HepG2 (cell line): ENCODE measurements around the gene OR51E2. TPM values are rescaled to one million over a fixed set of nuclear protein-coding genes. Genes with fewer than 3 reads are reported as not detected.

ENCODE experiments used
- ATAC-seq: fragments of 200-7000 bp; cut with Tn5 transposase; 3 replicates; pipeline ENCODE4 v1.9.1; 2020; ENCODE audit warnings: mild to moderate bottlenecking, moderate library complexity
- Bru-seq: library from RNA; stranded (reverse); fragments of 400-500 nt; gene quantifications from one replicate; lab custom pipeline; 2021; lab: Mats Ljungman, UMichigan
- BruChase-seq, 2 experiments: library from RNA; stranded (reverse); fragments of 400-500 nt; gene quantifications; one replicate each; lab custom pipeline; 2021; lab: Mats Ljungman, UMichigan
- BruUV-seq: library from RNA; stranded (reverse); fragments of 400-500 nt; replicated peaks from 2 replicates; lab custom pipeline; 2021; lab: Mats Ljungman, UMichigan
- CTCF ChIA-PET: fragments of 300-600 bp; formaldehyde crosslinking; extraction: SDS; loops from one replicate; lab custom pipeline; 2021; ENCODE audit warnings: low total read pairs, inconsistent platforms, low intra/inter-chr PET ratio; lab: Yijun Ruan, JAX
- POLR2A ChIA-PET: fragments of 350-600 bp; sonication (Branson Sonifier 250); formaldehyde crosslinking; loops from one replicate; lab custom pipeline; 2020; ENCODE audit warnings: antibody characterized with exemption, inconsistent platforms; lab: Yijun Ruan, JAX
- DNase-seq: peaks from one replicate; pipeline ENCODE4 v3.0.0-alpha.2; 2015; ENCODE audit warnings: low spot score
- FAIRE-seq: peaks from 3 replicates; lab custom pipeline; 2011; peaks lifted over from hg19 to GRCh38; lab: Jason Lieb, UNC
- H2AFZ ChIP-seq: one replicate; pipeline ENCODE4 v1.6.1; 2011; ENCODE audit warnings: low read length, inconsistent platforms
- H3K27ac ChIP-seq: fragments of 300-600 bp; 3 replicates; pipeline ENCODE4 v1.8.0; 2011; ENCODE audit warnings: mixed run types, mild to moderate bottlenecking, mixed read lengths, low read length, inconsistent platforms; ENCODE audit not compliant: insufficient read depth; ENCODE audit errors: extremely low read length
- H3K27me3 ChIP-seq, 2 experiments: fragments of 200-600 bp in 1 of 2; 2 replicates in 1 of 2; 3 replicates in 1 of 2; pipeline versions ENCODE4 v1.6.0 to v1.8.0; 2011; ENCODE audit warnings: low read length in 2 of 2, mild to moderate bottlenecking in 2 of 2, moderate library complexity in 2 of 2, inconsistent platforms in 1 of 2; ENCODE audit not compliant: insufficient read depth in 2 of 2, control insufficient read depth in 1 of 2
- H3K36me3 ChIP-seq, 2 experiments: fragments of 200-600 bp in 1 of 2; replicated peaks in 1 of 2; 2 replicates in 1 of 2; 3 replicates in 1 of 2; pipeline versions ENCODE4 v1.5.1 to v1.8.0; 2011; ENCODE audit warnings: low read length in 2 of 2, inconsistent platforms in 1 of 2; ENCODE audit not compliant: insufficient read depth in 2 of 2, control insufficient read depth in 1 of 2
- H3K4me1 ChIP-seq: 2 replicates; pipeline ENCODE4 v1.5.1; 2012; ENCODE audit warnings: low read length, inconsistent platforms; ENCODE audit not compliant: insufficient read depth
- H3K4me2 ChIP-seq: 2 replicates; pipeline ENCODE4 v1.6.0; 2011; ENCODE audit warnings: low read depth, low read length, inconsistent platforms
- H3K4me3 ChIP-seq, 3 experiments: fragments of 200-600 bp in 1 of 3; sonication (generic), shearing (Covaris generic) in 1 of 3; replicated peaks in 1 of 3; 2 replicates each; pipeline ENCODE4 v1.5.1; 2011 to 2016; ENCODE audit warnings: low read length in 3 of 3, inconsistent platforms in 2 of 3, low read depth in 2 of 3, mild to moderate bottlenecking in 2 of 3, control low read depth in 1 of 3, mixed read lengths in 1 of 3; ENCODE audit not compliant: insufficient read depth in 1 of 3
- H3K79me2 ChIP-seq: one replicate; pipeline ENCODE4 v1.6.1; 2011; ENCODE audit warnings: low read length, inconsistent platforms; ENCODE audit not compliant: insufficient read depth
- H3K9ac ChIP-seq: 2 replicates; pipeline ENCODE4 v1.6.0; 2011; ENCODE audit warnings: mild to moderate bottlenecking, low read depth, low read length, inconsistent platforms; ENCODE audit not compliant: insufficient read depth
- H3K9me3 ChIP-seq: 2 replicates; pipeline ENCODE4 v1.5.1; 2012; ENCODE audit warnings: mild to moderate bottlenecking, low read length
- H4K20me1 ChIP-seq: 2 replicates; pipeline ENCODE4 v1.6.0; 2011; ENCODE audit warnings: inconsistent platforms, mild to moderate bottlenecking, low read length, moderate library complexity; ENCODE audit not compliant: insufficient read depth
- EHMT2 ChIP-seq: fragments of 200-600 bp; sonication (generic); IDR thresholded peaks from 2 replicates; pipeline ENCODE4 v1.7.0; 2017; ENCODE audit warnings: antibody characterized with exemption, low read depth, low read length, borderline replicate concordance
- HNRNPUL1 ChIP-seq: fragments of 200-400 bp; formaldehyde crosslinking; IDR thresholded peaks from 2 replicates; pipeline ENCODE4 v1.6.1; 2017; ENCODE audit warnings: low read depth, mild to moderate bottlenecking, low read length, moderate library complexity
- KAT2B ChIP-seq: fragments of 150-350 bp; IDR thresholded peaks from 2 replicates; pipeline ENCODE4 v1.6.1; 2014; ENCODE audit warnings: low read depth, low read length, borderline replicate concordance
- SATB2 ChIP-seq: sonication (generic); formaldehyde crosslinking; IDR thresholded peaks from 2 replicates; pipeline ENCODE4 v1.5.0; 2020; ENCODE audit warnings: missing genetic modification reagents
- SMAD1 ChIP-seq: sonication (generic); formaldehyde crosslinking; IDR thresholded peaks from 2 replicates; pipeline ENCODE4 v1.4.0; 2020; ENCODE audit warnings: missing genetic modification reagents, low read depth, mild to moderate bottlenecking, borderline replicate concordance
- ZBTB21 ChIP-seq: sonication (generic); formaldehyde crosslinking; IDR thresholded peaks from 2 replicates; pipeline ENCODE4 v1.4.0; 2020; ENCODE audit warnings: missing genetic modification reagents
- ZNF160 ChIP-seq: sonication (generic); formaldehyde crosslinking; IDR thresholded peaks from 2 replicates; pipeline ENCODE4 v1.8.0; 2022; ENCODE audit warnings: mild to moderate bottlenecking, inconsistent platforms, missing genetic modification reagents
- ZNF256 ChIP-seq: sonication (generic); formaldehyde crosslinking; conservative IDR thresholded peaks from 2 replicates; pipeline ENCODE4 v1.4.0; 2020; ENCODE audit warnings: missing genetic modification reagents
- ZNF562 ChIP-seq: sonication (generic); formaldehyde crosslinking; IDR thresholded peaks from 2 replicates; pipeline ENCODE4 v1.8.0; 2022; ENCODE audit warnings: missing genetic modification reagents, borderline replicate concordance
- WGBS: methylation state at CpG from one replicate; pipeline ENCODE4 v1.1.6; 2017; ENCODE audit warnings: low lambda C conversion rate; 5-methylcytosine and 5-hydroxymethylcytosine counted together
- in situ Hi-C: cut with HindIII; loops from 2 replicates; pipeline ENCODE4 v1.10.0; 2017; ENCODE audit warnings: low pct_unique_long_range_greater_than_20kb; ENCODE audit not compliant: extremely low pct_ligation_motif_present
- intact Hi-C: fragments of 100-400 bp; cut with micrococcal nuclease; formaldehyde crosslinking; loops from one replicate; pipeline ENCODE4 v1.10.0; 2022; ENCODE audit not compliant: unreplicated experiment
- long read RNA-seq, 2 experiments: library from RNA in 1 of 2; library from polyadenylated mRNA in 1 of 2; stranded (forward) in 1 of 2; unstranded in 1 of 2; transcript quantifications; one replicate each; pipeline ENCODE4 v2.0.0, GENCODE V29; 2019 to 2022
- polyA minus RNA-seq, 3 experiments: library from RNA; depleted of rRNA, polyadenylated mRNA; stranded (reverse); fragments of >200 nt; gene quantifications; 2 replicates each; pipeline ENCODE4 v1.2.3, GENCODE V29; 2011; ENCODE audit warnings: low replicate concordance in 1 of 3
- polyA plus RNA-seq, 8 experiments: library from polyadenylated mRNA; depleted of rRNA in 3 of 8; stranded (reverse) in 7 of 8; unstranded in 1 of 8; fragments of >200 nt; fragmentation: Illumina TruSeq in 4 of 8; extraction: Trizol in 4 of 8; gene quantifications; 2 replicates each; pipeline versions ENCODE4 v1.2.1 to v1.2.3, GENCODE V29; 2011 to 2016; ENCODE audit warnings: low read depth in 4 of 8, missing spikeins in 1 of 8, mixed read lengths in 1 of 8; ENCODE audit not compliant: insufficient read depth in 1 of 8
- total RNA-seq, 5 experiments: library from RNA; depleted of rRNA; stranded (reverse); fragments of >200 nt; fragmentation: Illumina TruSeq; extraction: Trizol; gene quantifications; 2 replicates each; pipeline ENCODE4 v1.2.3, GENCODE V29; 2016; ENCODE audit warnings: low read depth in 1 of 5

The OR51E2 gene
- not detected in 2 replicates for total RNA-seq (2016; rRNA removed; fragmentation: Illumina TruSeq; extraction: Trizol)
- not detected in 2 replicates for total RNA-seq (2016; cell fraction: cytosol; rRNA removed; fragmentation: Illumina TruSeq; extraction: Trizol; ENCODE audit: low read depth)
- total RNA-seq (2016; cell fraction: insoluble cytoplasmic fraction; rRNA removed; fragmentation: Illumina TruSeq; extraction: Trizol): not detected in 2 replicates
- not detected in 2 replicates for total RNA-seq (2016; cell fraction: membrane; rRNA removed; fragmentation: Illumina TruSeq; extraction: Trizol)
- total RNA-seq (2016; cell fraction: nucleus; rRNA removed; fragmentation: Illumina TruSeq; extraction: Trizol): not detected in 2 replicates
- polyA plus RNA-seq (2011; rRNA removed): not detected in 2 replicates
- not detected in 2 replicates for polyA plus RNA-seq (2011; cell fraction: cytosol; rRNA removed)
- not detected in 2 replicates for polyA plus RNA-seq (2011; cell fraction: nucleus; rRNA removed)
- not detected in 2 replicates for polyA plus RNA-seq (2012)
- not detected in 2 replicates for polyA plus RNA-seq (2016; cell fraction: cytosol; fragmentation: Illumina TruSeq; extraction: Trizol; ENCODE audit: low read depth)
- not detected in 2 replicates for polyA plus RNA-seq (2016; cell fraction: insoluble cytoplasmic fraction; fragmentation: Illumina TruSeq; extraction: Trizol; ENCODE audit: low read depth)
- not detected in 2 replicates for polyA plus RNA-seq (2016; cell fraction: membrane; fragmentation: Illumina TruSeq; extraction: Trizol; ENCODE audit: low read depth)
- not detected in 2 replicates for polyA plus RNA-seq (2016; cell fraction: nucleus; fragmentation: Illumina TruSeq; extraction: Trizol; ENCODE audit: insufficient read depth, low read depth)
- not detected in 2 replicates for polyA minus RNA-seq (2011; rRNA and poly(A)+ RNA removed; ENCODE audit: low replicate concordance)
- polyA minus RNA-seq (2011; cell fraction: cytosol; rRNA and poly(A)+ RNA removed): not detected in 2 replicates
- polyA minus RNA-seq (2011; cell fraction: nucleus; rRNA and poly(A)+ RNA removed): not detected in 2 replicates
- not detected for Bru-seq, nascent RNA
- not detected for BruChase-seq, experiment 1, labeled RNA remaining after a 6-hour chase
- not detected for BruChase-seq, experiment 2, labeled RNA remaining after a 2-hour chase
- long read RNA-seq, experiment 1: 0 reads
- long read RNA-seq, experiment 2: 0 reads

- no peak within 1 kb of the TSS for H3K4me3 ChIP-seq
- no peak for TF ChIP-seq KAT2B
- TF ChIP-seq, all 625 proteins: peak for 0
- ChIA-PET POLR2A (no interaction called here), CTCF (no interaction called here)
- no peak for ATAC-seq
- peaks cover 0 to 4% of the 10 kb centered on the region in 2 experiments; a peak in 1 of 5 replicates for H3K27me3 ChIP-seq
- WGBS: 0% methylated on average over 3 of the region's 3 CpGs
- no peaks in the 10 kb centered on the region for H3K79me2 ChIP-seq
- no TSS peak for BruUV-seq
- H3K36me3 ChIP-seq: no peaks in the 10 kb centered on the region
- no peak within 1 kb of the TSS for H3K27ac ChIP-seq
- H4K20me1 ChIP-seq: no peaks in the 10 kb centered on the region
- FAIRE-seq: no peak
- H3K4me1 ChIP-seq: no peaks in the 10 kb centered on the region
- H3K4me2 ChIP-seq: no peak within 1 kb of the TSS
- H3K9ac ChIP-seq: no peak within 1 kb of the TSS
- no peaks in the 10 kb centered on the region for H3K9me3 ChIP-seq
- no peak for DNase-seq
- H2AFZ ChIP-seq: no peak within 1 kb of the TSS
- intact Hi-C loops (no loop called here), in situ Hi-C loops (no loop called here)
Measured at GRCh38 chr11:4697585-4697984, at the start of gene OR51E2. Gene OR51E2, minus strand, starts transcription at chr11:4697853. Its CDS starts 15,142 bp downstream, at chr11:4682711.

GRCh38 chr11:4740735-4741134 lies 43.1 kb upstream of the OR51E2 start:
- BruUV-seq: no TSS peak
- H3K27me3 ChIP-seq: peaks cover 0 to 7% of the 10 kb centered on the region in 2 experiments; a peak in 2 of 5 replicates
- no peak overlapping the region for H2AFZ ChIP-seq
- no peak for DNase-seq
- intact Hi-C loops (no loop called here), in situ Hi-C loops (loop anchor here (25.0 kb wide), 1 partner anchor 97 kb away; the partner anchor contains the start of gene OR51S1)
- H3K36me3 ChIP-seq: no peaks in the 10 kb centered on the region
- FAIRE-seq: no peak
- H3K4me3 ChIP-seq: no peak overlapping the region
- H4K20me1 ChIP-seq: no peaks in the 10 kb centered on the region
- no peaks in the 10 kb centered on the region for H3K4me1 ChIP-seq
- ChIA-PET CTCF (no interaction called here), POLR2A (no interaction called here)
- H3K4me2 ChIP-seq: no peak overlapping the region
- H3K79me2 ChIP-seq: no peaks in the 10 kb centered on the region
- ATAC-seq: no peak
- H3K9me3 ChIP-seq: no peaks in the 10 kb centered on the region
- WGBS: 0% methylated on average over 2 of the region's 2 CpGs
- no peak overlapping the region for H3K27ac ChIP-seq
- no peak overlapping the region for H3K9ac ChIP-seq
- TF ChIP-seq SATB2 (CRISPR knock-in tag): no peak
- TF ChIP-seq ZBTB21 (CRISPR knock-in tag): no peak
- no peak for TF ChIP-seq EHMT2
- TF ChIP-seq ZNF562: no peak
- no peak for TF ChIP-seq SMAD1 (CRISPR knock-in tag)
- TF ChIP-seq ZNF160 (CRISPR knock-in tag): no peak
- no peak for TF ChIP-seq ZNF256 (CRISPR knock-in tag)
- TF ChIP-seq HNRNPUL1: no peak
